Suppressor macrophage treated with lipopolysaccharide for 1 hour (primary cell): Measurements from ENCODE around the gene FKBP7.
"Not testable (repeated sequence)": the region's sequence is repeated elsewhere in the genome, so short reads cannot be mapped to it uniquely, and the experiment has no call there.

Experiments
- DNase-seq, 3 donors: peaks; one replicate each; pipeline ENCODE4 v3.0.0-alpha.2; 2020 to 2022

Gene FKBP7

GRCh38 chr2:178484245-178485041 lies 6.0 kb upstream of the FKBP7 start:
- DNase-seq, result peak in 1 of 3 donors; percentile 13

- peak; percentile 2 to 24 (median 22) for DNase-seq
Measured at GRCh38 chr2:178482437-178482836, 4.0 kb upstream of the FKBP7 start.

- DNase-seq, result peak; percentile 99 to 100 (median 99)
Measured at GRCh38 chr2:178480227-178481181, 2.1 kb upstream of the FKBP7 start, which contains the start of gene PLEKHA3. Gene PLEKHA3, plus strand, starts transcription at chr2:178480457. Its CDS starts 413 bp downstream, at chr2:178480870.

- DNase-seq, result peak; percentile 2 to 35 (median 33)
Measured at GRCh38 chr2:178479758-178480226, 1.4 kb upstream of the FKBP7 start.

- DNase-seq, result no peak
Measured at GRCh38 chr2:178479275-178479616, 846 bp upstream of the FKBP7 start.

- peak in 2 of 3 donors; percentile 6 to 13 for DNase-seq
Measured at GRCh38 chr2:178478130-178478438, 316 bp downstream of the FKBP7 start.

- DNase-seq, result no peak
Measured at GRCh38 chr2:178477443-178478129, 814 bp downstream of the FKBP7 start.

GRCh38 chr2:178476477-178476876 lies 1.9 kb downstream of the FKBP7 start:
- no peak for DNase-seq

GRCh38 chr2:178474560-178474959 lies 3.8 kb downstream of the FKBP7 start:
- DNase-seq, result no peak

GRCh38 chr2:178473931-178474330 lies 4.5 kb downstream of the FKBP7 start:
- DNase-seq, result no peak

- DNase-seq, result no peak
Measured at GRCh38 chr2:178473373-178473772, 5.0 kb downstream of the FKBP7 start.

- not testable (repeated sequence) for DNase-seq
Measured at GRCh38 chr2:178471313-178471712, 7.1 kb downstream of the FKBP7 start.

GRCh38 chr2:178469219-178469849 lies 9.1 kb downstream of the FKBP7 start:
- no peak for DNase-seq

GRCh38 chr2:178457390-178457886 lies 21.0 kb downstream of the FKBP7 start:
- no peak for DNase-seq

GRCh38 chr2:178455947-178456346 lies 22.5 kb downstream of the FKBP7 start:
- no peak for DNase-seq

GRCh38 chr2:178452870-178453269 lies 25.5 kb downstream of the FKBP7 start:
- no peak for DNase-seq

GRCh38 chr2:178452334-178452733 lies 26.1 kb downstream of the FKBP7 start:
- no peak for DNase-seq

- DNase-seq, result peak; percentile 98 to 100 (median 99)
Measured at GRCh38 chr2:178450774-178451525, 27.4 kb downstream of the FKBP7 start, which contains the start of the genes PJVK and PRKRA. Gene PJVK, plus strand, starts transcription at chr2:178451378. Its CDS starts 2,032 bp downstream, at chr2:178453410. Gene PRKRA, minus strand, starts transcription at chr2:178451175. Its CDS starts 145 bp downstream, at chr2:178451030.

- no peak for DNase-seq
Measured at GRCh38 chr2:178450524-178450773, 28.0 kb downstream of the FKBP7 start.

- DNase-seq, result peak in 2 of 3 donors; percentile 8 to 22
Measured at GRCh38 chr2:178449700-178450523, 28.5 kb downstream of the FKBP7 start.
